ENCODE measurements around the gene NRCAM. TPM values are rescaled to one million over a fixed set of nuclear protein-coding genes. Genes with fewer than 3 reads are reported as not detected.

The NRCAM gene
- total RNA-seq, 2 donors from 2014 or later, result 17.9 to 28.2 TPM

DNA sequence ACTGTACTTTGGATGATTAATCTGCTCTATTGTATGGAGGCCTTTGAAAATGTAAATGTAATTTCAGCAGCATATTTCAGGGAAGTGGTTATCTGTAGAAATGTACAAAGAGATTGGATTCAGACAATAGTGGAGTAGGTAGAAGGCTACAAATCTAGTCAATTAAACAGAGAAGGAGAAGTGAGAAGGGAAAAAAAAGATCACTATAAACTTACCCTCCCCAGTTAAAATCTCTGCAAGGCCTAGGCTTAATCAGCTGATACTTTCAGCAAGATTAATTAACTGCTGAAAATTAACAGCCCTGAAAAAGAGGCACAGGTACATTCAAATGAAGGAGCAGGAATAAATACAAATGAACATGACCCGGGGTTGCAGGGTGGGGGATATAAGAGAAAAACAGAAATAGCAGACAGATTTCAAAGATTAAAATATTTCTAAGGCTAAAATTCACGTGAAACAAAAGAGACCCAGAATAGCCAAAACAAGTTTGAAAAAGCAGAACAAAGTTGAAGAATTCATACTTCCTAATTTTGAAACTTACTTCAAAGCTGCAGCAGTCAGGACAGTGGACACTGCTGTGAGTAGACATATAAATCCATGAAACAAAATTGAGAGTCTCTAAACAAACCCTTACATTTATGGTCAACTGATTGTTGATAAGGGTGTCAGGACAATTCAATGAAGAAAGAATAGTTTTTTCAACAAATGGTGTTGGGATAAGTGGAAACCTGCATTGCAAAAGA lies 96.0 kb downstream of the NRCAM start:
- no peak for DNase-seq
- Histone ChIP-seq H3K36me3 (ENCODE audit: control insufficient read depth, insufficient read depth, low read length) (no peaks in the 10 kb centered on the region), H3K9me3 (ENCODE audit: control insufficient read depth, low read length) (peaks cover 6% of the 10 kb centered on the region), H3K9ac (ENCODE audit: extremely low read depth, low read length, poor library complexity, severe bottlenecking) (no peak overlapping the region), H3K27ac (ENCODE audit: low read depth, low read length) (no peak overlapping the region), H3K4me3 (ENCODE audit: low read length) (no peak overlapping the region), H3K4me1 (ENCODE audit: control insufficient read depth, insufficient read depth, low read length) (no peaks in the 10 kb centered on the region), H3K27me3 (ENCODE audit: control insufficient read depth, insufficient read depth, low read length, poor library complexity, severe bottlenecking) (no peaks in the 10 kb centered on the region)
- H3K27ac Mint-ChIP-seq, result no peak overlapping the region
- no peak overlapping the region for H3K4me3 Mint-ChIP-seq
- 88 to 95% methylated on average over 2 of the region's 2 CpGs for WGBS, 2 experiments (ENCODE audit: insufficient coverage in 1 of 2, insufficient read length in 1 of 2)
- H3K36me3 Mint-ChIP-seq (ENCODE audit: low read depth), result peaks cover 5% of the 10 kb centered on the region
- peaks cover 3% of the 10 kb centered on the region for H3K4me1 Mint-ChIP-seq
- peaks cover 9% of the 10 kb centered on the region for H3K9me3 Mint-ChIP-seq
- H3K27me3 Mint-ChIP-seq (ENCODE audit: insufficient read depth), result peaks cover 3% of the 10 kb centered on the region
- TF ChIP-seq, protein P1, sequence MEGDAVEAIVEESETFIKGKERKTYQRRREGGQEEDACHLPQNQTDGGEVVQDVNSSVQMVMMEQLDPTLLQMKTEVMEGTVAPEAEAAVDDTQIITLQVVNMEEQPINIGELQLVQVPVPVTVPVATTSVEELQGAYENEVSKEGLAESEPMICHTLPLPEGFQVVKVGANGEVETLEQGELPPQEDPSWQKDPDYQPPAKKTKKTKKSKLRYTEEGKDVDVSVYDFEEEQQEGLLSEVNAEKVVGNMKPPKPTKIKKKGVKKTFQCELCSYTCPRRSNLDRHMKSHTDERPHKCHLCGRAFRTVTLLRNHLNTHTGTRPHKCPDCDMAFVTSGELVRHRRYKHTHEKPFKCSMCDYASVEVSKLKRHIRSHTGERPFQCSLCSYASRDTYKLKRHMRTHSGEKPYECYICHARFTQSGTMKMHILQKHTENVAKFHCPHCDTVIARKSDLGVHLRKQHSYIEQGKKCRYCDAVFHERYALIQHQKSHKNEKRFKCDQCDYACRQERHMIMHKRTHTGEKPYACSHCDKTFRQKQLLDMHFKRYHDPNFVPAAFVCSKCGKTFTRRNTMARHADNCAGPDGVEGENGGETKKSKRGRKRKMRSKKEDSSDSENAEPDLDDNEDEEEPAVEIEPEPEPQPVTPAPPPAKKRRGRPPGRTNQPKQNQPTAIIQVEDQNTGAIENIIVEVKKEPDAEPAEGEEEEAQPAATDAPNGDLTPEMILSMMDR (conservative IDR thresholded peaks at IDR 0.05), result no peak

DNA sequence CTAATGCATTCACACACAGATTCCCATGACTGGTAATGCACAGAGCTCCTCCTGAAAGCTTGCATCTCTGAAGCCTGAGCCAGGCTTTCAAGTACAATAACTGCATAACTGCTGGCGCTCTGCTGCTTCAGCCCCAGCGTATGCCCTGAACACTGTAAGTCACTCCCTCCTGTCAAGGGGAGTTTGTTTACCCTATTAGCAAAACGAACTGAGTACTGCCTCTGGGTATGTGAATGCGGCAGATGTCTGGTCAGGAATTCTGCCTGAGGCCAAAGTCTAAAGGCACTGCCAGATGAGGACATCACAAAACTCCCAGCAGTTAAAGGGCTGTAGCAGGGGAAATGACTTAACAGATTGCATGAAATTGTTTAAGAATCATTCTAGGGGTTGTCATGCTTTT lies 97.7 kb downstream of the NRCAM start:
- Mint-ChIP-seq H3K4me1 (peaks cover 3% of the 10 kb centered on the region), H3K27ac (no peak overlapping the region), H3K27me3 (ENCODE audit: insufficient read depth) (peaks cover 3% of the 10 kb centered on the region), H3K36me3 (ENCODE audit: low read depth) (peaks cover 4% of the 10 kb centered on the region), H3K9me3 (peaks cover 7% of the 10 kb centered on the region), H3K4me3 (no peak overlapping the region)
- no peaks in the 10 kb centered on the region for H3K27me3 ChIP-seq (ENCODE audit: control insufficient read depth, insufficient read depth, low read length, poor library complexity, severe bottlenecking)
- H3K4me1 ChIP-seq (ENCODE audit: control insufficient read depth, insufficient read depth, low read length), result no peaks in the 10 kb centered on the region
- WGBS, 2 experiments (ENCODE audit: insufficient coverage in 1 of 2, insufficient read length in 1 of 2), result 73 to 80% methylated on average over 4 of the region's 4 CpGs
- no peak for DNase-seq
- H3K4me3 ChIP-seq (ENCODE audit: low read length), result no peak overlapping the region
- no peaks in the 10 kb centered on the region for H3K36me3 ChIP-seq (ENCODE audit: control insufficient read depth, insufficient read depth, low read length)
- TF ChIP-seq, protein P1 (conservative IDR thresholded peaks at IDR 0.05), result no peak
- peak overlapping the region; percentile 22 for H3K27ac ChIP-seq (ENCODE audit: low read depth, low read length)
- no peak overlapping the region for H3K9ac ChIP-seq (ENCODE audit: extremely low read depth, low read length, poor library complexity, severe bottlenecking)
- H3K9me3 ChIP-seq (ENCODE audit: control insufficient read depth, low read length), result peaks cover 4% of the 10 kb centered on the region

DNA sequence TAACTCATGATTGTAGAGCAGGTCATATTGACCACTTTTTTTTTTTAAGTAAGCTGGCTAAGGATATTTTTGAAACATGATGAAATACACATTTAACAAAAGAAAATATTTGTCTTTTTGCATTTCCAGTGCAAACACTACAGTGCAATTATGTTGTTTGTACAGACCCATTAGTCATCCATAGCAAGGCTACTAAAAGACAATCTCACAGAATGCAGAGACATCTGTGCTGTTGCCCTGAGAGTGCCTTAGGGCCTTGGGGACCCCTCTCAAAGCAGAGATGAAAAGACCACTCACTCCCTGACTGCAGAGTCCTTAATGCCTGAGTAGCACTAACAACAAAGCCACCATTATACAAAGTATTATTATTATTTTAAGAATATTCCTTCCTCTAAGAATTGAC lies 104.5 kb downstream of the NRCAM start:
- Histone ChIP-seq H3K4me1 (ENCODE audit: control insufficient read depth, insufficient read depth, low read length) (peaks cover 4% of the 10 kb centered on the region), H3K36me3 (ENCODE audit: control insufficient read depth, insufficient read depth, low read length) (no peaks in the 10 kb centered on the region), H3K27ac (ENCODE audit: low read depth, low read length) (no peak overlapping the region), H3K9me3 (ENCODE audit: control insufficient read depth, low read length) (no peaks in the 10 kb centered on the region), H3K9ac (ENCODE audit: extremely low read depth, low read length, poor library complexity, severe bottlenecking) (no peak overlapping the region), H3K4me3 (ENCODE audit: low read length) (no peak overlapping the region), H3K27me3 (ENCODE audit: control insufficient read depth, insufficient read depth, low read length, poor library complexity, severe bottlenecking) (no peaks in the 10 kb centered on the region)
- no peaks in the 10 kb centered on the region for H3K36me3 Mint-ChIP-seq (ENCODE audit: low read depth)
- no peaks in the 10 kb centered on the region for H3K9me3 Mint-ChIP-seq
- DNase-seq, result no peak
- H3K4me3 Mint-ChIP-seq, result no peak overlapping the region
- TF ChIP-seq, protein P1 (conservative IDR thresholded peaks at IDR 0.05), result no peak
- peaks cover 13% of the 10 kb centered on the region for H3K4me1 Mint-ChIP-seq
- H3K27ac Mint-ChIP-seq, result no peak overlapping the region
- no peaks in the 10 kb centered on the region for H3K27me3 Mint-ChIP-seq (ENCODE audit: insufficient read depth)
